ENCODE data around the gene VCX3A.

DNA sequence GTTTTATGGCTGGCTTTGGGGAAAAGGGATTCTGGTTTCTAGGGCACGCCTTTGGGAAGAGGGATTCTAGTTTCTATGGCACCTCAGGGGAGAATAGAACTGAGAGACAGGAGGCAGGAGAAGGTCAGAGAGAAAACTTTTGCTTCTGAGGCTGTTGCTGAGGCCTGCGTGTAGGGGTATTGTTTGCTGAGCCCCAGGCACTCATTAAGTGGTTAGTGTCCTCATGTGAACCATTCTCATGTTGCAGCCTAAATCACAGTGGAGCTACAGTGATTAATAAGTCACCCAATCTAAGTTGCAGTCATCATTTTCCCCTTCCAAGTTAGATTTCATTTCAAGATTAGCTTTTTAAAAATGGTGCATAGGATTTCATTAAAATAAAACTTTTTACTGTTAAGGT, 29.0 kb downstream of the VCX3A start:
- TF ChIP-seq OSR1 (CRISPR knock-in tag; IDR thresholded peaks at IDR 0.05) = no peak
- TF ChIP-seq TCF4 (CRISPR knock-in tag; IDR thresholded peaks at IDR 0.05; ENCODE audit: borderline replicate concordance) = no peak
- TF ChIP-seq ARNTL (CRISPR knock-in tag; IDR thresholded peaks at IDR 0.05; ENCODE audit: borderline replicate concordance, low read depth) = no peak
- TF ChIP-seq SNAI2 (CRISPR knock-in tag; IDR thresholded peaks at IDR 0.05) = no peak
- TF ChIP-seq, protein P1, sequence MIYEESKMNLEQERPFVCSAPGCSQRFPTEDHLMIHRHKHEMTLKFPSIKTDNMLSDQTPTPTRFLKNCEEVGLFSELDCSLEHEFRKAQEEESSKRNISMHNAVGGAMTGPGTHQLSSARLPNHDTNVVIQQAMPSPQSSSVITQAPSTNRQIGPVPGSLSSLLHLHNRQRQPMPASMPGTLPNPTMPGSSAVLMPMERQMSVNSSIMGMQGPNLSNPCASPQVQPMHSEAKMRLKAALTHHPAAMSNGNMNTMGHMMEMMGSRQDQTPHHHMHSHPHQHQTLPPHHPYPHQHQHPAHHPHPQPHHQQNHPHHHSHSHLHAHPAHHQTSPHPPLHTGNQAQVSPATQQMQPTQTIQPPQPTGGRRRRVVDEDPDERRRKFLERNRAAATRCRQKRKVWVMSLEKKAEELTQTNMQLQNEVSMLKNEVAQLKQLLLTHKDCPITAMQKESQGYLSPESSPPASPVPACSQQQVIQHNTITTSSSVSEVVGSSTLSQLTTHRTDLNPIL (CRISPR knock-in tag; IDR thresholded peaks at IDR 0.05; ENCODE audit: low read depth) = no peak
- TF ChIP-seq, protein P2, sequence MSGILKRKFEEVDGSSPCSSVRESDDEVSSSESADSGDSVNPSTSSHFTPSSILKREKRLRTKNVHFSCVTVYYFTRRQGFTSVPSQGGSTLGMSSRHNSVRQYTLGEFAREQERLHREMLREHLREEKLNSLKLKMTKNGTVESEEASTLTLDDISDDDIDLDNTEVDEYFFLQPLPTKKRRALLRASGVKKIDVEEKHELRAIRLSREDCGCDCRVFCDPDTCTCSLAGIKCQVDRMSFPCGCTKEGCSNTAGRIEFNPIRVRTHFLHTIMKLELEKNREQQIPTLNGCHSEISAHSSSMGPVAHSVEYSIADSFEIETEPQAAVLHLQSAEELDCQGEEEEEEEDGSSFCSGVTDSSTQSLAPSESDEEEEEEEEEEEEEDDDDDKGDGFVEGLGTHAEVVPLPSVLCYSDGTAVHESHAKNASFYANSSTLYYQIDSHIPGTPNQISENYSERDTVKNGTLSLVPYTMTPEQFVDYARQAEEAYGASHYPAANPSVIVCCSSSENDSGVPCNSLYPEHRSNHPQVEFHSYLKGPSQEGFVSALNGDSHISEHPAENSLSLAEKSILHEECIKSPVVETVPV (CRISPR knock-in tag; IDR thresholded peaks at IDR 0.05) = no peak
- TF ChIP-seq ZNF8 (CRISPR knock-in tag; IDR thresholded peaks at IDR 0.05) = no peak
- TF ChIP-seq, protein P3, sequence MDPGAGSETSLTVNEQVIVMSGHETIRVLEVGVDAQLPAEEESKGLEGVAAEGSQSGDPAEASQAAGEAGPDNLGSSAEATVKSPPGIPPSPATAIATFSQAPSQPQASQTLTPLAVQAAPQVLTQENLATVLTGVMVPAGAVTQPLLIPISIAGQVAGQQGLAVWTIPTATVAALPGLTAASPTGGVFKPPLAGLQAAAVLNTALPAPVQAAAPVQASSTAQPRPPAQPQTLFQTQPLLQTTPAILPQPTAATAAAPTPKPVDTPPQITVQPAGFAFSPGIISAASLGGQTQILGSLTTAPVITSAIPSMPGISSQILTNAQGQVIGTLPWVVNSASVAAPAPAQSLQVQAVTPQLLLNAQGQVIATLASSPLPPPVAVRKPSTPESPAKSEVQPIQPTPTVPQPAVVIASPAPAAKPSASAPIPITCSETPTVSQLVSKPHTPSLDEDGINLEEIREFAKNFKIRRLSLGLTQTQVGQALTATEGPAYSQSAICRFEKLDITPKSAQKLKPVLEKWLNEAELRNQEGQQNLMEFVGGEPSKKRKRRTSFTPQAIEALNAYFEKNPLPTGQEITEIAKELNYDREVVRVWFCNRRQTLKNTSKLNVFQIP (CRISPR knock-in tag; IDR thresholded peaks at IDR 0.05; ENCODE audit: borderline replicate concordance, low read depth) = no peak
- no peak for TF ChIP-seq ZFP30 (CRISPR knock-in tag; IDR thresholded peaks at IDR 0.05)
- TF ChIP-seq, protein P4, sequence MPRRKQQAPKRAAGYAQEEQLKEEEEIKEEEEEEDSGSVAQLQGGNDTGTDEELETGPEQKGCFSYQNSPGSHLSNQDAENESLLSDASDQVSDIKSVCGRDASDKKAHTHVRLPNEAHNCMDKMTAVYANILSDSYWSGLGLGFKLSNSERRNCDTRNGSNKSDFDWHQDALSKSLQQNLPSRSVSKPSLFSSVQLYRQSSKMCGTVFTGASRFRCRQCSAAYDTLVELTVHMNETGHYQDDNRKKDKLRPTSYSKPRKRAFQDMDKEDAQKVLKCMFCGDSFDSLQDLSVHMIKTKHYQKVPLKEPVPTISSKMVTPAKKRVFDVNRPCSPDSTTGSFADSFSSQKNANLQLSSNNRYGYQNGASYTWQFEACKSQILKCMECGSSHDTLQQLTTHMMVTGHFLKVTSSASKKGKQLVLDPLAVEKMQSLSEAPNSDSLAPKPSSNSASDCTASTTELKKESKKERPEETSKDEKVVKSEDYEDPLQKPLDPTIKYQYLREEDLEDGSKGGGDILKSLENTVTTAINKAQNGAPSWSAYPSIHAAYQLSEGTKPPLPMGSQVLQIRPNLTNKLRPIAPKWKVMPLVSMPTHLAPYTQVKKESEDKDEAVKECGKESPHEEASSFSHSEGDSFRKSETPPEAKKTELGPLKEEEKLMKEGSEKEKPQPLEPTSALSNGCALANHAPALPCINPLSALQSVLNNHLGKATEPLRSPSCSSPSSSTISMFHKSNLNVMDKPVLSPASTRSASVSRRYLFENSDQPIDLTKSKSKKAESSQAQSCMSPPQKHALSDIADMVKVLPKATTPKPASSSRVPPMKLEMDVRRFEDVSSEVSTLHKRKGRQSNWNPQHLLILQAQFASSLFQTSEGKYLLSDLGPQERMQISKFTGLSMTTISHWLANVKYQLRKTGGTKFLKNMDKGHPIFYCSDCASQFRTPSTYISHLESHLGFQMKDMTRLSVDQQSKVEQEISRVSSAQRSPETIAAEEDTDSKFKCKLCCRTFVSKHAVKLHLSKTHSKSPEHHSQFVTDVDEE (CRISPR knock-in tag; IDR thresholded peaks at IDR 0.05) = no peak
